Breast epithelium (tissue), 3 donors: ENCODE measurements around the gene AFMID.

Source experiments
- POLR2A ChIP-seq: fragments of 450-650 bp; IDR thresholded peaks from one replicate; pipeline ENCODE4 v1.6.1; 2016; ENCODE audit warnings: antibody characterized with exemption, mild to moderate bottlenecking, moderate library complexity
- POLR2AphosphoS5 ChIP-seq, 3 donors: sonication (generic); formaldehyde crosslinking; IDR thresholded peaks; one replicate each; pipeline ENCODE4 v1.6.1; 2017; ENCODE audit warnings: antibody characterized with exemption in 3 of 3
- TF ChIP-seq, protein P1 (sequence below), 3 donors: fragments of 450-650 bp; IDR thresholded peaks; one replicate each; pipeline ENCODE4 v1.5.1; 2016 to 2017; ENCODE audit warnings: antibody characterized with exemption in 3 of 3, mild to moderate bottlenecking in 3 of 3, moderate library complexity in 3 of 3

DNA sequence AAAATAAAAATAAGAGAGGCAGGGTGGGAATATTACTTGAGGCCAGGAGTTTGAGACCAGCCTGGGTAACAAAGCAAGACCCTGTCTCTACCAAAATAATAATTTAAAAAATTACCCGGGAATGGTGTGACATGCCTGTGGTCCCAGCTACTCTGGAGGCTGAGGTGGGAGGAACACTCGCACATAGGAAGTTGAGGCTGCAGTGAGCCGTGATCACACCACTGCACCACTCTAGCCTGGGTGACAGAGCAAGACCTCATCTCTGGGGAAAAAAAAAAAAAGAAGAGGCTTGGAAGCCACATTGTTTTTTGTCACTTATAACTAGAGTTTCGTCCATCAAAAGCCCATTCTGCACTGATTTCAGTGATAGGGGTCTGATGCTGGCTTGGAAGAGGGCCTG is 41.0 kb downstream of the AFMID start:
- TF ChIP-seq POLR2A (no peak), POLR2AphosphoS5 (IDR thresholded peaks at IDR 0.05) (no peak)
- TF ChIP-seq, protein P1, sequence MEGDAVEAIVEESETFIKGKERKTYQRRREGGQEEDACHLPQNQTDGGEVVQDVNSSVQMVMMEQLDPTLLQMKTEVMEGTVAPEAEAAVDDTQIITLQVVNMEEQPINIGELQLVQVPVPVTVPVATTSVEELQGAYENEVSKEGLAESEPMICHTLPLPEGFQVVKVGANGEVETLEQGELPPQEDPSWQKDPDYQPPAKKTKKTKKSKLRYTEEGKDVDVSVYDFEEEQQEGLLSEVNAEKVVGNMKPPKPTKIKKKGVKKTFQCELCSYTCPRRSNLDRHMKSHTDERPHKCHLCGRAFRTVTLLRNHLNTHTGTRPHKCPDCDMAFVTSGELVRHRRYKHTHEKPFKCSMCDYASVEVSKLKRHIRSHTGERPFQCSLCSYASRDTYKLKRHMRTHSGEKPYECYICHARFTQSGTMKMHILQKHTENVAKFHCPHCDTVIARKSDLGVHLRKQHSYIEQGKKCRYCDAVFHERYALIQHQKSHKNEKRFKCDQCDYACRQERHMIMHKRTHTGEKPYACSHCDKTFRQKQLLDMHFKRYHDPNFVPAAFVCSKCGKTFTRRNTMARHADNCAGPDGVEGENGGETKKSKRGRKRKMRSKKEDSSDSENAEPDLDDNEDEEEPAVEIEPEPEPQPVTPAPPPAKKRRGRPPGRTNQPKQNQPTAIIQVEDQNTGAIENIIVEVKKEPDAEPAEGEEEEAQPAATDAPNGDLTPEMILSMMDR (IDR thresholded peaks at IDR 0.05), result no peak
